ENCODE measurements around the gene OLFM2.
"Not testable (repeated sequence)": the region's sequence is repeated elsewhere in the genome, so short reads cannot be mapped to it uniquely, and the experiment has no call there.

Gene OLFM2

DNA sequence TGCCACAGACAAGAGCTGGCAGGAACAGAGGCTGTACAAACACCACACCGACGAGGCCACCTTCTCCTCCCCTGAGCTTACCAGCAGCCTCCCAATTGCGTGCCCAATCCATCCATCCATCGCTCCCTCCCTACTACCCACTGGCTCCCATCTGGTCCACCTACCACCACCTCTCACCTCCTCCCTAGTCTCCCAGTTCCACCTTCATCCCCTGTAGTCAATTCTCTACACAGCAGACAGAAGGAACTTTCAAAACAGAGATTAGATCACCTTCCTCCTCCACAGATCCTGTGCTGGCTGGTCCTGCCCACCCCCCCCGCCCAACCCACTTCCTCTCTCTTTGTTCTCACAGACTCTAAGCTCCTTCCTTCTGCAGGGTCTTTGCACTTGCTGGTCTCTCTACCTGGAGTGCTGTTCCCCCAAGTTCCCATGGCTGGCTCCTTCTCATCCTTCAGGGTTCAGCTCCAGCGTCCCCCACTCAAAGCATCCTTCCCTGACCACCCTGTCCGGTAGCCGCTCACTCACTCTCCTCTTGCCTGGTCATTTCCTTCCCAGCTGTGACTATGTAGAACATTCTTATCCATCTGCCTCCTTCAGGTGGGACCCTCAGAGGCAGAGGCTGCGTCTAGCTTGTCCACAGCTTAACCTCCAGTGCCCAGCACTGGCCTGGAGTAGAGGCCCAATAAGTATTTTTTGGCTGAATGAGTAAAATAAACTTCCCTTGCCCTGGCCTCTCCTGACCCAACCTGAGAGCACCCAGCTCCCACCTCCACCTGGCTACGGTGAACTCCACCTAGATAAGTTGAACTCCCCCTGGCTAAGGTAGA, 78.2 kb downstream of the OLFM2 start:
- DNase-seq = no peak

DNA sequence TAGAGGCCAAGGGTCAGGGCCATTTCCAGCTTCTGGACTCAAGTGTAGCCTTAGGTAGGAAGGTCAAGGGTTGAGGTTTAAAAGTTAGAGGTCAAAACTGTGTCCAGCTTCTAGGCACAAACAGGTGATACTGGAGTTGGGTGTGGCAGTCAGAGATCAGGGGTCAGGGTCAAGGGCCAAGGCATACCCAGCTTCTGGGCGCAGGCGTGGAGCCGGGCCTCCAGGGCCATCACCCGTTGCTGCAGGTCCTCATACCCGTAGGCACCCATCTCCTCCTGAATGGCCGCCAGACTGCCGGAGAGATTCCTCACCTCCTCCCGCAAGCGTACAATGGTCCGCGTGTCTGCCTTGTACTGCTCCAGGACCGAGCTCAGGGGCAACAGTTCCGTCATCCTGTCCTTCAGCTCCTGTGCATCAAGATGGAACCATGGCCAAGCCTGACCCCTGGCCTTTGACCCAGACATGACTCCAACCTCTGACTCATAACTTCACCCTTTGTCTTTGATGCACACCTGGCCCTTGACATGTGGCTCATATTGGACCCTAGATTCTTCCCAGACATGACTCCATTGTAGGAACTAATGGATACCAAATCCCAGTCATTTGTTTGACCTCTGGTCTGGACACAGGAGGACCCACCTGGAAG, 79.1 kb downstream of the OLFM2 start:
- no peak for DNase-seq

GRCh38 chr19:9856609-9857008, 79.7 kb downstream of the OLFM2 start:
- no peak for DNase-seq

GRCh38 chr19:9854282-9854846, 82.0 kb downstream of the OLFM2 start:
- DNase-seq = no peak

DNA sequence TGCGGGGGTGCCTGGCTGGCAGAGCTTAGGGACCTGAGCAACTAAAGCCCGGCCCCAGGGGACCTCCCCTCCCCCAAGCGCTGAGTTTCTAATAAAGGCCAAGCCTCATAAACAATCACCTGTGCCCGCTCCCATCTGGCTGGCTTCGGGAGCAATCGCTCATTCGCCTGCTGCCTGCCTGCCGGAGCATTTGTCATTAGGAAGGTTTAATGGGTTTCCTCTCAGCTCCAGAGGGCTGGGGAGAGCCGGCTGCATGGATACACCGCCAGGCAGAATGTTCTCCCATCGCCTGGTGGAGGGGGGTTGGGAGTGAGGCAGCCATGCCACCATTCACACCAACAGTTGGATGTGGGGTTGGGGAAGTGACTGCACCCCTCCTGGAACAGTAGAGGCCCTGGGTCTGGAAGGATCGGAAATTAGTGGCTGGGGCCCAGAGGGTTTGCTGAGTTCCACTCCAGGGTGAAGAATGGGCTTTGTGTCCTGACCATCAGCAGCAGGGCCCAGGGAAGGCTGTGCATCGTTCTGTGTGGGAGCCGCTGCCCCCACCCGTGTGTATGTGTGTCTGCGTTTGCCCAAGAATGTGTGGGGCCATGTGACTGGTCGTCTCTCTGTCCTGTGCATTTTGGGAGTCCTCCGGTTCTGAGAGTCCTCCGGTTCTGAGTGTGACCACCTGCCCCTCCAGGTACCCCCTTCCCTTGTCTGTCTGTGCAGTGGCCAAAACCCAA, 85.9 kb downstream of the OLFM2 start:
- peak; percentile 85 for DNase-seq

DNA sequence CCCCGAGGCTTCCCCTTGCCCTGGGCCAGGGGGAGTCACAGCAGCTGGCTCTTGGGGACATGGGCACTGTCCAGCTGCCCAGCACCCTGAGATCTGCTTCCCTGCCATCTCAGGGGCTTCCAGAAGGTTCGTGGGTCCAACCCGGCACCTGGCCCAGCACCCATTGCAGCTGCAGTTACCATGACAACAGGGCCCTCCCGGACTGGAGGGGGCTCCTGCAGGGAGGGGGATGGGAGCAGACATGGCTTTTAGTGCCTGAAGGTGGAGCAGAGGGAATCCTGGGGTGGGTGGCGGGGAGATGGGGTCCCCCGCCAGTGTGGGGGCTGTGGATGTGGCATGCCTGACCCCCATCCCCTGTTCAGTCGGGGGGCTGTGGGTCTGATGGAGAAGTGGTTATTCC, 86.5 kb downstream of the OLFM2 start:
- DNase-seq = peak; percentile 13

- DNase-seq = peak; percentile 53
Measured at GRCh38 chr19:9848762-9849161, 87.6 kb downstream of the OLFM2 start.

DNA sequence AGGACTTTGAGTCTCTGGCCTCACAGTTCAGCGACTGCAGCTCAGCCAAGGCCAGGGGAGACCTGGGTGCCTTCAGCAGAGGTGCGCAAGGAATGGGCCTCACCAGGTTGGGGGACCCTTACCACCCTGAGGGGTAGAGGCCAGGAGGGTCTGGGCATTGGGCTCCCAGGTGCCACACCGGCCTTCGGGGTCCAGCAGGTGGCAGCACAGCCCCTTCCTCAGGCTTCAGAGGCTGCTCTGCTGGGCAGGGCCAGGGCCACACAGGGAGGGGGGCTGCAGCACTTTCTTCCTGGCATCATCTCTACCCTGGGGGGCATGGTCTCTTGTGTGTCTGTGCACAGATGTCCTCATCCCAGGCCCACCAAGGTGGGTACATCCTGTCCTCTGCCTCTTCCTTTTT, 88.3 kb downstream of the OLFM2 start:
- peak; percentile 14 for DNase-seq

DNA sequence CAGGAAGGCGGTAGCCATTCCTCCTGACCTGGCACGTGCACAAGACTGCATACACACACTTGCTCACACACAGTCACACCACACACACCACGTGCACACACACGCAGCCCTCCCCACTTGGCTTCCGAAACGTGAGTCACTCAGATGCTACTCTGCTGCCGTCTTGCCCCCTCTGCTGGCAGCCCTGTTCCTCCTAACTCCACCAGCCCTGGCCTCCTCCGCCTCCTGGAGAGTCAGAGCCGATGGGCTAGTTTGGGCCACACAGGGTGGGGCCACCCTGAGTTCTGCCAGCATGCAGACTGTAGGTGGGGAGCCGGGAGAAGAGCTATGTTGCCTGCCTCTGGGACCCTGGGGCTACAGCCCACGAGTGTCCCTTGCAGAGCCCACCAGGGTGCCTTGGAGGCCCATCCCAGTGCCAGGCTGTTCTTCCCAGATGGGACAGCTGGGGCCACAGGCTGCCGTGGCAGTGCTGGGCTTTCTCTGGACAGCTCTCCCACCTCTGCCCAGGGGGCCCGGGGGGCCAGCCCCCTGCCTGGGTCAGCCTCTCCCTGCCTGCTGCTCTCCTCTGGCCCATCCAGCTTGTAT, 89.1 kb downstream of the OLFM2 start:
- peak; percentile 11 for DNase-seq

GRCh38 chr19:9843626-9844273, 92.6 kb downstream of the OLFM2 start:
- not testable (repeated sequence) for DNase-seq

DNA sequence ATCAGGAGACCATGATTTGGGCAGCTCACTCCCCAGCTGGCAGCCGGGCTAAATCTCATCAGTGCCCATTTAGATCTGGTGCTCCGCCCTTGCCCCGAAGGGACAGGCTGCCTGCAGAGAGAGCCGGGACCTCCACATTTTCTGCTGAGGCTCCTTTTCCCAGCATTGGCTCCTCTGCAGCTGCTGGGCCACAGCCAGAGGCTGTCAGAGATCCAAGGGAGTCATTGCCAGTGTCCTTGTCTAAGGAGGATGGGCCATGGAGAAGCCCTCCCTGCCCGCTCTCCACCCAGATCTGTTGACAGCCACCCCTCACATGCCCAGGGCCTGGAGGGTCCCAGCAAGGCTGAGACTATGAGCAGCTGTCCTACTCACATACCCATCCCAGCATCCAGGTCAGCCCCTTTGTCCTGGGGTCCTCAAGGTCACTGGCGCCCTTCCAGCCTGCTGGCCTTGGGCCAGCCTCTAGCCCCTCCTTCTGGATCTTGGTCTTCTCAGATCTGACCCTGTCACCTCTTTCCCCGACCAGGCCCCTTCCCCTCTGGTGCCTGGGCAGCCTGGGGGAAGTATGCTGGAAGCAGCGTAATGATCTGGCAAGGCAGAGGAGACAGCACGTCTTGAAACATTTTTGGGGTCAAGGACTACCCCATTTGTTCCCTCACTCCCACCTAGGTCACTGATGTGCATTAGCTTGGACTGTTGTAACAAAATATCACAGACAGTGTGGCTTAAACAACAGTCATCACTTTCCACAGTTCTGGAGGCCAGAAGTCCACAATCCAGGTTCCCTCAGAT, 93.3 kb downstream of the OLFM2 start:
- DNase-seq = no peak

DNA sequence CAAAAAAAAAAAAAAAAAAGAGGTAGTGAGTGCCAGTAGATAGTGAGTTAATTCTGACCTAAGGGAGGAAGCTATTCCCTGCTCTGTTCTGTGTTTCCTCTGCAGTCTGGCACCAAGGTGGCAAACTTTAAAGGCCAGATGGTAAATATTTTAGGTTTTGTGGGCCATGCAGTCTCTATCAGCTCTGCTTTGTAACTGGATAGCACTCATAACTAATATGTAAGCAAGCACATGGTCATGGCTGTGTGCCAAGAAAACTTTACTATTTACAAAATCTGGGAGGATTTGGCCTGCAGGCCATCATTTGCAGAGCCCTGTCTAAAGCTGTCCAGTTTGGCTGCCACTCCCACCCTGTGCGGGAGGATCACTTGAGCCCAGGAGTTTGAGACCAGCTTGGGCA, 96.9 kb downstream of the OLFM2 start:
- no peak for DNase-seq

DNA sequence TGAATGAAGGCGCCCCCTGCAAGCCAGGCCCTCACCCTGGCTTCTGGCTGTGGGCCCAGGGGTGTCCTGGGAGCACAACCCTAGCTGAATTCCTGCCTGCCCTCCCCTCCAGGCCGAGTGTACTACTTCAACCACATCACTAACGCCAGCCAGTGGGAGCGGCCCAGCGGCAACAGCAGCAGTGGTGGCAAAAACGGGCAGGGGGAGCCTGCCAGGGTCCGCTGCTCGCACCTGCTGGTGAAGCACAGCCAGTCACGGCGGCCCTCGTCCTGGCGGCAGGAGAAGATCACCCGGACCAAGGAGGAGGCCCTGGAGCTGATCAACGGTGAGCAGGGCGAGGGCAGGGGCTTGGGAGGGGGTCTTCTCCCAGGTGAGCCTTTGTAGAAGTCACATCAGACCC, 98.0 kb downstream of the OLFM2 start:
- no peak for DNase-seq

DNA sequence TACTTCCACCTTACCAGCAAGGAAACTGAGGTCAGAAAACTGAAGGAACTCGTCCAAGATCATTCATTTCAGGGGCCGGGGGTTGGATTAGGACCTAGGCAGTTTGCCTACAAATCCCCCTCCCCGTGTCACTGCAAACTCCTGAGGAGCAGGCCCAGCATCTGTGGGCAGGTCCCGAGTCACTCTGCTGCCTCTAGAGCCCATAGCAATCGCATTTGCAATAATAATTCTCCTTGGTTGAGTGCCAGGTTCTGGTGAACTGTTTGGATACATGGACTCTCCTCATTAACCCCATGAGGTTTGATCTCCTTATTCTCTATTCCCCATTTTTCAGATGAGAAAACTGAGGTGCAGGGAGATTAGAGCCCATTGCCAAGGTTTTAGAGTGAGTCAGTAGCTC, 100.3 kb downstream of the OLFM2 start:
- DNase-seq = no peak

DNA sequence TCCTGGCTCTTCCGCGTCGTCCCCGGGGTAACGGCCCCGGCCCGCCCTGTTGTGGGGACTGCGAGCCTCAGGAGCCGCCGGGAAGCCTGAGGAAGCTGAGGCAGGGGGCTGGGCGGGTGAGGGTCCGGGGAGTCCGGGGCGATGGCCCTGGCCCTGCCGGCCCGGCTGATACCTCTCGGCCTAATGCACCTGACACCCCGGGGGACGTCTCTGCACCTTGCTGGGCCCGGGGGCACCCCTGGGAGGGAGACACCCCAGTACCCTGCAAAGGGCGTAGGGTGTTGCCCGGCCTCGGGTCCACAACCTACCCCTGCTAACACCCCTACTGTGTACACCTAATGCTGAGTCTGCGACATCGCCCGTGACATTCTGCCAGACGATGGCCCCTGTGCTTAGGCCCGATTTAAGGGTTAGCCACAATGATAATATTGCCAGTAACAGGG, 100.8 kb downstream of the OLFM2 start:
- DNase-seq = no peak

DNA sequence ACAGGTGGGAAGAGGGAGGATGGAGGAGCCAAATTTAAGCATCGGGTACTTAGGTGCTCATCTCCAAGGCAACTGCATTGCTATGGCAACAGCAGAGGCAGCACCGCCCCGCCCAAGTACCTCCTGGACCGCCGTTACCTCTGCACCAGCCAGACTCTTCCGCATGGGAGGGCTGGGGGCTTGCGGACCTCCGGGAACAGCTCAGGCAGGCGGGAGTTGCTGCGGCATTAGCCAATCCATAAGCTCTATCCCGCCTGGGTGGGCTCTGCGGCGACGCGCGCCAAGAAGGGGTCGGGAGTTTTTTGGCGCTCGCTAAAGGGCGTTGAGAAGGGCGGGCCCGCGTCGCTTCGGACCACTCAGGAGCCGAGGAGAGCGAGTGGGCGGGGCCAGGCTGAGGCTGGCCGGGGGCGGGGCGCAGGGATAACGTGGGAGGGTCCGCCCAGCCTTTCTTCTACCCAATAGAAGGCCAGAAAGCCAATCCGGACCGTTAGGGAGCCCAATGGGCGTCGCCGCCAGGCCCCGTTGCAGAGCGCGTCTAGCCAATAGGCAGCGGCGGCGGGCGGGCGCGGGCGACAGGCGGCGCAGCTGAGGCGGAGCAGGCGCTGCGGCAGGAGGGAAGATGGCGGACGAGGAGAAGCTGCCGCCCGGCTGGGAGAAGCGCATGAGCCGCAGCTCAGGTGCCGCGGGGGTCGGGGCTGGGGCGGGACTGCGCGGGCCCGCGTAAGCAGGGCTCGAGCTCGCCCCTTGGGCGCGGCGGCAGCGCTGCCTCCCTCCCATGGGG, 101.4 kb downstream of the OLFM2 start, which contains the start of gene PIN1:
PIN1 (plus strand) TSS at position 593 of the 781 bp plus-strand sequence; CDS start at position 620, 27 bp downstream.
- peak; percentile 96 for DNase-seq

DNA sequence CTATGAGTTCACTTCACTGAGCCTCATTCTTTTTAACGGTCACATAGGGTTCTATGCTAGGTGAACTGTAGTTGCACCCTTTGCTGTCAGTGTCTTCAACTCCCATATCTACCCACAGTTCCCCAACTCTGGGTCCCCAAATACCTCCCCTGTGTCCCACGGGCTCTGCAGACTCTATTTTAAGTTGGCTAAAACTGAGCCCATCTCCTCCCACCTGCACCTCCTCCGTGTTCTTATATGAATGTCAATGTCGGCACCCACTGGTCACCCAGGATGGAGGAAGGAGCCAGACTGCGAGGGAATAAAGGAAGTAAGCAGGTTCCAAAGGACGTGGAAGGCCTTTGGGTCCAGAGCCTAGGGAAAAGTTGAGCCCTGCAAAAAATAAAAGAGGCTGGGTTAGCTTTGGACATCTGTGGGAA, 102.0 kb downstream of the OLFM2 start:
- DNase-seq = no peak

GRCh38 chr19:9828551-9829063, 107.7 kb downstream of the OLFM2 start:
- no peak for DNase-seq

DNA sequence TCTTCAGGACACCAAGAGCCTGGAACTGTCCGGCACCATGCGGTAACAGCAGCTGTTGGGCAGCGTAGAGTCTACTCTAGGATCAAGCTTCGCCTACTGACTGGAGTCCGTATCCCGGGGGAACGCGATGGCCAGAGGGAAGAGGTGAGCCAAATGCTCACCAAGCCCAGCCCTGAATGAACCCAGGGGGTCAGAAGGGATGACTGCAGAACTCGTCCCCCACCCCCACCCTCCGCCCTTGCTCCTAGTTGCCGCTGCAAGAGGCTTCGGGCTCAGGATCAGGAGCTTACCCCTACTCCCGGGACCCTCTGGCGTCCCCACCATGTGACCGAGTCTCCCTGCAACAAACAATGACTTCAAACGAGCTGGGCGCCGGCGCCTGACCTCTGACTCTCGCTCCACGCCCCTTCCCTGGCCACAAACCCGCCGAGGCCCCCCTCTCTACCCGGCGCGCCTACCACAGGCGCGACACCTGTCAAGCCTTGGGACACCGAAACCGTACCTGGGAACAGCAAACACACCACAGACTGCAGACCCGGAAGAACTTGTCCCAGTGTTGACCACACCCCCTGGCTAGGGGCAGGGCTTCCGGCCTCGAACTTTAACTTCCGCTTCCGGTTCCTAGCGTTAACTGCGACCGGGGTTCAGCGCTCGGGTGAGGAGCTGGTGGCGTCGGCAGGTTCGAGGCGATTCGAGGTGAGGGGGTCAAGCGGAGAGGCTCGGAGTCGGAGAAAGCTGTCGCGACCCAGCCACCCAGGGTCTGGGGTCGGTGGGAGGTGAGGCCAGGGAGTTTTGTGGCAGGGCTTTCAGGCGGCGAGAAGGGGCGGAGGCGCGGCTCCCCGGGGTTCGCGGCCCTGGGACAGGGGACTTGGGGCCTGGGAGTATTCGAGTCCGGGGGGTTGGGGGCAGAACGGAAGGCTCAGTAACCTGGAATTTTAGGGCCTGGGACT, 108.8 kb downstream of the OLFM2 start, which contains the start of gene UBL5:
UBL5 (plus strand) TSS at position 630 of the 950 bp plus-strand sequence. CDS start 420 bp downstream, outside the sequence.
- peak; percentile 45 for DNase-seq

Data from NCI-H1694 treated with DMSO at 0.1 percent for 48 hours (cell line).